Activated naive CD8-positive, alpha-beta T cell treated with anti-CD3 and anti-CD28 coated beads, Interleukin-2, amount 10 ng/mL, durations not matched to agents 7 days and 5 days (primary cell): Measurements from ENCODE around the gene ZNF513. TPM values are rescaled to one million over a fixed set of nuclear protein-coding genes. Genes with fewer than 3 reads are reported as not detected.

Experiments
- total RNA-seq, 2 experiments: library from RNA; stranded (reverse); gene quantifications; one replicate each; pipeline ENCODE4 v1.2.3, GENCODE V29; 2021

The ZNF513 gene
- total RNA-seq, 2 experiments from 2014 or later, result 16.4 to 18.6 TPM

Other genes starting within 250 kb of the ZNF513 start
- 10 to 100 TPM; 51.7 to 53.9 TPM for gene PREB, start 246.1 kb downstream of the ZNF513 start, total RNA-seq
- gene PRR30, start 241.3 kb downstream of the ZNF513 start, total RNA-seq, result not detected
- gene TCF23, start 231.7 kb downstream of the ZNF513 start, total RNA-seq, result not detected
- gene ATRAID, start 168.7 kb downstream of the ZNF513 start, total RNA-seq, result 10 to 100 TPM; 74.9 to 84.6 TPM
- 10 to 100 TPM; 31.6 to 32.2 TPM for gene SLC5A6, start 168.5 kb downstream of the ZNF513 start, total RNA-seq
- gene CAD, start 163.4 kb downstream of the ZNF513 start, total RNA-seq, result 10 to 100 TPM; 60.1 to 60.4 TPM
- gene SLC30A3, start 117.7 kb downstream of the ZNF513 start, total RNA-seq, result under 1 TPM; 0.34 to 0.64 TPM
- not detected for gene DNAJC5G, start 105.3 kb downstream of the ZNF513 start, total RNA-seq
- under 1 TPM in 1 of 2 experiments, not detected in 1; 0.19 TPM for gene TRIM54, start 98.3 kb downstream of the ZNF513 start, total RNA-seq
- 1 to 10 TPM; 3.7 to 5.1 TPM for gene UCN, start 72.3 kb downstream of the ZNF513 start, total RNA-seq
- gene MPV17, start 57.6 kb downstream of the ZNF513 start, total RNA-seq, result 100 to 1,000 TPM in 1 of 2 experiments, 10 to 100 TPM in 1; 93.4 to 100 TPM
- gene GTF3C2, start 24.0 kb downstream of the ZNF513 start, total RNA-seq, result 10 to 100 TPM; 66.4 to 70.8 TPM
- 10 to 100 TPM; 38.3 to 39.2 TPM for gene EIF2B4, start 10.4 kb downstream of the ZNF513 start, total RNA-seq
- gene SNX17, start 10.1 kb downstream of the ZNF513 start, total RNA-seq, result 100 to 1,000 TPM; 113 to 116 TPM
- 10 to 100 TPM; 90.1 to 91.3 TPM for gene PPM1G, start 28.9 kb upstream of the ZNF513 start, total RNA-seq
- gene NRBP1, start 47.9 kb upstream of the ZNF513 start, total RNA-seq, result 10 to 100 TPM; 92.2 to 92.5 TPM
- 10 to 100 TPM; 12.2 to 13.9 TPM for gene KRTCAP3, start 61.6 kb upstream of the ZNF513 start, total RNA-seq
- gene IFT172, start 109.0 kb upstream of the ZNF513 start, total RNA-seq, result 10 to 100 TPM; 17.9 to 18.8 TPM
- gene FNDC4, start 114.5 kb upstream of the ZNF513 start, total RNA-seq, result not detected
- not detected for gene GCKR, start 116.1 kb upstream of the ZNF513 start, total RNA-seq
- gene ZNF512, start 202.3 kb upstream of the ZNF513 start, total RNA-seq, result 10 to 100 TPM; 55.0 to 56.6 TPM
- gene CCDC121, start 248.3 kb upstream of the ZNF513 start, total RNA-seq, result 1 to 10 TPM; 1.1 to 1.6 TPM
- 10 to 100 TPM; 32.7 to 37.4 TPM for gene GPN1, start 248.3 kb upstream of the ZNF513 start, total RNA-seq